HG03565 (cell line): ENCODE results near the gene WDFY2.

Experiments
- ATAC-seq: cut with Tn5 transposase; IDR thresholded peaks from one replicate; pipeline ENCODE4 v1.9.1; 2021; ENCODE audit warnings: mild to moderate bottlenecking, moderate library complexity; ENCODE audit not compliant: unreplicated experiment

The WDFY2 gene

DNA sequence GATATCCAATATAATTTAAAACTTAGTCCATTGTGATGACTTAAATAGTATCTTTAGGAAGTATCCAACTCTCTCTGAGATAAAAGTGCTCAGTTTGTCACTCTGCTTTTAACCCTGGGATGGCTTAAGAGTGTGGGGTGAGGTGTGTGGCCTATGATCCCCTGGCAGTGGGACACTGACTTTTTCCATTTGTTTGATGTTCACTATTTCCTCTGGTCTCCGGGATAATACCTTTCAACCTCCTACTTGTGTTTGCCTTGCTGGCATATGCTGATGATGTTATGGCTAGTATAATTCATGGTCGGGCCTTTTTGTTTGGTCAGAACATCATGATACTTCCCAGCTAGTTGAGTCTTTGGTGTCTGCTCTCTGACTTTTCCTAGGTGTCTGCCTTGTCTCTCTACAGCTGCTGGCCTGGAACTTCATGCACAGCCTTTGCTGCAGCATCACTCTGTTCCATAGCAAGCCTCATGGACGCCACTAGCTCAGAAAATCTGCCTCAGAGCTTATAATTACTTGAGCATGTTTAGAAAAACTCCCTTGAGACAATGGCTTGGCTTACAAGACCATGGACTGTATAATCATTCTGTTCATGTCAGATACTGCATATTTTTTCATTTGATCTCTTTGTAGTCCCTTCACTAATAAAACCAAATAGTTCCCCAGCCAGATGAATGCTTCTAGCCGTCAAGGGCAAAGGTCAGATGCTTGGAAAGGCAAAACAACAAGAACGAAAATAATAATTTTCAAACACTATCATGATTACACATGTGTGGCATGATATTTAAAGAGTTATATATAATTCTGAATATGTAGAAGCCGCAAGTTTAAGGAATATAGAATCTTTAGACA, 75.2 kb downstream of the WDFY2 start:
- ATAC-seq, result no peak

- no peak for ATAC-seq
Measured at GRCh38 chr13:51660813-51661212, 76.6 kb downstream of the WDFY2 start.

- ATAC-seq, result no peak
Measured at GRCh38 chr13:51663973-51664957, 80.0 kb downstream of the WDFY2 start.

DNA sequence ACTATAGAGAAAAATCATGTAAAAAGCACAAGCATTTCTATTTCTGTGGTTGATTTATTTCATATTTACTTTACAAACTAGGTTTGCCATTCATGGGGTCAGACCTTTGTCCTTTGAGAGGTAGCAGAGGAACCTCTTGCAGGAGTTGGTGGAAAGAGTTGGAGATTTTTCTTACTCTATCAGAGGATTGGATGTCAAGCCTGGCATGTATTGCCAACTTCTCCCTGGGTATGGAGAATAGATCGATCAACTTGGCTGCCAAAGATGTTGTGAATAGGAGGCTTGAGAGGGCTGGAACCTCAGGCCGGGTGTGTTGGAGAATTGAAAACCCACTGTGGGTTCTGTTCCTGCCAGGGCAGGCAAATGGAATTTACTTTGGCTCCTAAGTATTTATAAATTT, 81.2 kb downstream of the WDFY2 start:
- no peak for ATAC-seq

DNA sequence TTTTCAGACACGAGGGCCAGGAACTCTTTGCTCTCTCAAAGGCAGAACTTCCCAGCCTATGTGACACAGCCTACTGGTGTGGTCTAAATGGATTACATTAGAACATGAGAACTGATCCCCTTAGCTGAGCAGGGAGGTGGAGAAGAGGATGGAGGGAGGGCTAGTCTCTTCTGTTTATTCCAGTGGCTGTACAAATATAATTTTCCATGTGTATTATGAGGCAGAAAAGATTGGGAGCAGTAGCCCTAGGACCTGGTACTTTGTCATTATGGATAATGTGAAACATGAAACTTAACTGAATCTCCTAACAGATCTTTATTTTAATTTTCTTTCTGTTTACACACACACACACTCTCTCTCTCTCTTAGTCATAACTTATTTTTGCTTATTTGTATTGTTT, 82.1 kb downstream of the WDFY2 start:
- ATAC-seq, result no peak

DNA sequence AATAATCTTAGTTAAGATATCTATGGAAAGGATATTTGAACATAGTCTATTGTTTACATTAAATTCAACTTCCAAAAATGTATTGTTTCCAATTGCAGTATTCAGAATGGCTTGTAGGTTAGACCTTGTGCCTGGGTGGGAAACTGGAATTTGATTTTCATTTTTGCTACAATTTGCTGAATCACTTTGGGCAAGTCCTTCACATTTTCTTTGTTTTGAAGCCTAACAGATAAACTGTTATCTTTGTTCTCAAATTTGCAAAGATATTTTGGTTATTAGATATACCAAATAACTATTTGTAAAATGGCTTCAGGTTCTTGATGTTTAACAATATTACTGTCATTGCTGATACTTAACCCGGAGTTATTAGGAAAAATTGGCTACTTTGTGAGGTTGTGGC, 82.6 kb downstream of the WDFY2 start:
- no peak for ATAC-seq

DNA sequence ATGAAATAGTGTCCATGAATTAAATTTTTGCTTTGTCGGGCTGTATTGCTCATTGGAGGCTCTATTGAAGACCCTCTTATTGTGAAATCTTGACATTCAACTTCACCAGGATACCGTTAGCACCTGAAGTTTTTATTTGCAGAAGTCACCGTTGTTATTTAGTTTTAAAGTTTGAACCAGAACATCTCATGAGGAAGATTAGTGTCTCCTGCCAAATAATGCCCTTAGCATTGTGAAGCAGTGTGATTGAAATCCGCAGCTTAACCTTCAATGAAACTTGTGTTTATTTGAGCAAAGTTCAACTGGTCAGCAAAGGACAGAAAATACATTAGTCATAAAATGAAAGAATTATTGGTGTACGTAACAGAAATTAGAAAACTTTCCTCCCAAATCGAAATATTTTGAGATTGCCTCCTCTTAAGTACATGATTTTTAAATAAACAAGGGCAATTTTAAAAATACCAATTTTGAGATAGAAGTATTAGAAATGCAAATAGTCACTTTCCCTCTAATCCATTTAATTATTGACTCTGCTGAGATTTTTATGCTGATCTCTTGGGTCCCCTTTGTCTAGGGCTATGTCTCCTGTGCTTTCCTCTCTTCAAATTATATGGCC, 84.4 kb downstream of the WDFY2 start:
- ATAC-seq, result no peak

GRCh38 chr13:51673165-51673564, 88.9 kb downstream of the WDFY2 start:
- no peak for ATAC-seq

GRCh38 chr13:51674276-51674675, 90.0 kb downstream of the WDFY2 start:
- ATAC-seq, result no peak

- no peak for ATAC-seq
Measured at GRCh38 chr13:51675385-51675784, 91.1 kb downstream of the WDFY2 start.

DNA sequence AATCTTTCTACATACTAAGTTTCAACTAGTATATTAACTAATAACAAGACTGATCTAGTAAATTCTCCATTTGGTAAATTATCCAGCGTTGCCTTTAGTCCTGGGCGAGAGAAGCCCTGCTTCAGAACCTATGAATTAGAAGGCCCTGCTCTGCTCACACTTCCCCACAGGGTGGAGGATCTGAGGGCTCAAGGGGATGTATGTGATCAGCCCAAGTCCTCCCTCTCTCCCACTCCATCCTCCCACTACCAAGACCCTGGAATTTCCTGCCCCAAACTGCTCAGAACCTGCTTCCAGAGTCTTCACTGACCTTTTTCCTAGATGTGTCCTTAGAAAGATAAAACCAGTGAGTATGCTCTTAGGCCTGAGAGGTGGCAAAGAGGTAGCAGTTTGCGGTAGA, 91.6 kb downstream of the WDFY2 start:
- no peak for ATAC-seq

DNA sequence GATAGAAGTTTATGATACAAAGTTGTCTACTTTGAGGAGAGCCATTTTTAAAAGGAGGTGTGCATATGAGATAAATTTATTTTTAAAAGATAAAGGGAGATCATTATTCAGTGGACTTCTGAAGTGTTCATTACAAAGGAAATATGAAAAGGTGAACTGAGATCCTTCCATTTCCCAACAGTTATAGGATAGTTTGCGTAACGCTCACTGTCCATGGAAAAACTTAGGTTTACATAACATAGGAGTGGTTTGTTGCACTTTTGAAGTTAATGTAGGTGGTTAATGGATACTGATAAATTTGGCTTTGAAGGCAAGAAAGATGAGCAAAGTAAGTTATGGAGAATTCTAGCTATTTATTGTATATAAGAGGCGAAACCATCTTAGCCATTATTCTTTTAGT, 92.5 kb downstream of the WDFY2 start:
- ATAC-seq, result no peak

DNA sequence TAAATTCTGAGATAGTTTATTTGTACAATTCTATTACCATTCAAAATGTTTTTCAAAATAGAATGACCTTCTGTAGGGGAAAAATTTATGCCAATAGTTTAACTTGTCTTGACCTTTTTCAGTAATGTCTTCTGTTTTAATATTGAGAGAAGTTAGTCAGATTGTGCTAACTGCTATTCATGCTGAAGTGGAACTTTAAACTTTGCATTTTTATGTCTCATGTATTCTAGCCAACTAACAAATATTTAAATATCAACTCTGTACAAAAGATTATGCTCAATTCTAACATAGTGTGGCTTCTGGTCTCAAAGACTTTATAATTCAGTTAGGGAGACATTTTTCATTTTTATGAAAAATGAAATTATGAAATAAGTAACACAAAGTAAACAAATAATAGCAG, 94.2 kb downstream of the WDFY2 start:
- no peak for ATAC-seq

GRCh38 chr13:51679616-51680015, 95.4 kb downstream of the WDFY2 start:
- ATAC-seq, result no peak

GRCh38 chr13:51681037-51681678, 96.9 kb downstream of the WDFY2 start:
- ATAC-seq, result no peak

DNA sequence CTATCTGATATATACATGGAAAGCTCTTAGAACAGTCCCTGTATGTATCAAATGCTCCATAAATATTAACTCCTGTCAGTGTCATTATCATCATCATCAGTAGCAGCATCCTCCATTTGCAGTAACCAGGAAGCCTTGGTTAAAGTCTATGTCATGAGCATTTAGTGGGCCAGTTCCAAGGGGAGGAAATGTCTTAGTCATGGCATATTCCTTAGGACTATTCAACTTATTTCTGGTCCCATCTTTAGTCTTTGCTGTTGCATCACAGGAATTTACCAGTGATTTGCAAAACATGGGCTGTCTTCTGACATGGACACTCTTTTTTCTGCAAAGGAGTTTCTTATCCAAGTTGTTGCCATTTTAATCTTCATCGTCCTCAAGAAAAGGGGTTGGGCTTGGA, 98.4 kb downstream of the WDFY2 start:
- no peak for ATAC-seq

GRCh38 chr13:51683597-51683996, 99.3 kb downstream of the WDFY2 start:
- no peak for ATAC-seq

- ATAC-seq, result no peak
Measured at GRCh38 chr13:51684076-51684475, 99.8 kb downstream of the WDFY2 start.

GRCh38 chr13:51687947-51688714, 103.9 kb downstream of the WDFY2 start:
- ATAC-seq, result no peak
